ENCODE measurements around the gene SYTL2. TPM values are rescaled to one million over a fixed set of nuclear protein-coding genes. Genes with fewer than 3 reads are reported as not detected.

SYTL2 gene
- total RNA-seq, 1 donor from 2014 or later: 65.8 TPM

DNA sequence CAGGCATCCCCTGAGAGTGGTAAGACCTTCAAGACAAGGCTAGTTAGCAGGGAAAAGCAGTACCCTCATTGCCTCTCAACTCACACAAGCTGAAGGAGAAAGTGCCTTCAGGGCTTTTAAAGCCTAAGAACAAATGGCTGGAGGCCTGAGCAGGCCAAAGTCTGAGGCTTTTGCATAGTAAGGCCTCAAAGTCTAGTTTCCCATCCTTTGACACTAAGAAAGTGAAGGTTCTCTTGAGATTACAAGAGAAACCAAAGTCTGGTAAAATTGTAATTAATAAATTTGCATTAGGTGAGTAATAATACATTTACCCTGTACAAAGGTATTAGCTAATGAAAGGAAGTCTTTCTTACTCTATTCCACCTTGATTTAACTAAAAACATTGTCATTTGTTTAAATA lies 78.0 kb downstream of the SYTL2 start:
- no peak for DNase-seq

DNA sequence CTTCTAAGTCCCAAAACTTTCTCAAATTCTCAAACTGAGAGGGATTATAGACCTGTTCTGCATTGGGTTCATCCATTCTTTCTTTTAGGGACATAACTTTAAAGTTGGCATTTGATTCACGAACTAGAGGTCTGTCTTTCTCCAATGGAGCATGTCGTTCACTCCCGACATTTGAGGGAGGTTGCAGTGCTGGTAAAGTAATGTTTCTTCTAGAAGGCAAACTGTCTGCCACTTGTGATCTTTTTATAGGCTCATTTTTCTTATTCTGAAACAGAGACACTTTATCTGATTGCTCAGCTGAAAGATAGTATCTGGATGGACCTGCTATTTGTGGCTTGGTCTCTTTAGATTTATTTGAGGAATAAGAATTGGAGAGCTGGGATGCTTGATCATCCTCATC lies 84.6 kb downstream of the SYTL2 start:
- no peak for DNase-seq

DNA sequence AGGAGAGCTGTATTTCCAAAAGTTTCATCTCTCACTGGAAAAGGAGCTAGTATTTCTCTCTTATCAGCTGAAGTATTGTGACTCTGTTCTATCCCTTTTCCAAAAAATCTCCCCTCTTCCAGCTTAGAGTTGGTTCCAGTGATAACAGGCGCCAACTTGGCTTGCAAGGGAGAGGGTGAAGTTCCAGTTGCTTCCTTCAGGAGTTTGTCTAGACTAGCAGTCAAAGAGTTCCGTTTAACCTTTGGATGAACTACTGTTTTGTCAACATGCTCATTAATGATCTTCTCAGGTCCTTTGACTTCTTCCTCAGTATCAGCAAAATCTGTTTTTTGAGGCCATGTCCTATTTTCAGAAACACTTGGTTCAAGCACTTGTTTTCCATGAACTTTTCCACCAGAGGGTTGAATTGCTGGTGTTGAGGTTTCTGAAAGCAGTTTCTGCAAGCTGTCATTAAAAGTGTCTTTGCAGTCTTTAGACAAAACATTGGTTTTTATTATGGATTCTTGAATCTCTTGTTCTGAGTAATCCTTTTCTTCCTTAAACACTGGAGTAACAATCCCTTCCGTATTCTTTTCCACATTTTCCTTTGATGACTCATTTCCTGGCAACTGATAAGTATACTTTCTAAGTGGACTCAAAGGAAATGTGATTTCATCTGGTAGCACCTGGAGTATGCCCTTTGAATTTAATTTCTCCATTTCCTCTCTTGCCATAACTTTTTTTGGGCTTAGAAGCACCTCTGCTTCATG lies 85.3 kb downstream of the SYTL2 start:
- DNase-seq: no peak

DNA sequence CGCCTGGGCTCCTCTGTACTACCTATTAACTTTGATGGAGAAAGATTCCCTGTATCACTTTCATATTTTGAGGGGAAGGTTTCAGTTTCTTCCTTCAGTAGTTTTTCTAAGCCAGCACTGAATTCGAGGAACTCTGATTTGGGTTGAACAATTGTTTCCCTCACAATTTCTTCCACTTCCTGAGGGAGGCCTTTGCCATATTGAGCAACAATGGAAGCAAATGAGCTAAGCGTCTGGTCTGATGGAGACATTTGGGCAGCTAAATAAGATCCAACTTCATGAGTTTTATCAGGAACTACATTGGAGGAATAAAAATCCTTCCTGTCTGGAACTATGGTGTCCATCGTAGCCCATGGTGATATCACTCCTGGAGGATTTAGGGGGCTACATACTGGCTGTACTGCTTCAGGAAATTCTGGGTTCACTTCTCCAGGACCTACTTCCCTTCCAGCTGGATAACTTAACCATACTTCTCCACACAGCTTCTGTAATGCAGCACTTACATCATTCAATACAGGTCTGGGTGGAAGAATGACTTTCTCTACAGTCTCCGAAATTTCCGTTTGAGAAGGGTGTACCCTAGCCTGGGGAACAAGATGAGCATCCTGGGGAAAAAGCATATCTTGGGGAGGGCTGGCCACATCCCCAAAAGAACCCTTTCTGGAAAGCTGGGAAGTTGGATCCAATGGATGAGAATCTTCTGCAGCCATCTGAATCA lies 86.0 kb downstream of the SYTL2 start:
- DNase-seq: no peak

DNA sequence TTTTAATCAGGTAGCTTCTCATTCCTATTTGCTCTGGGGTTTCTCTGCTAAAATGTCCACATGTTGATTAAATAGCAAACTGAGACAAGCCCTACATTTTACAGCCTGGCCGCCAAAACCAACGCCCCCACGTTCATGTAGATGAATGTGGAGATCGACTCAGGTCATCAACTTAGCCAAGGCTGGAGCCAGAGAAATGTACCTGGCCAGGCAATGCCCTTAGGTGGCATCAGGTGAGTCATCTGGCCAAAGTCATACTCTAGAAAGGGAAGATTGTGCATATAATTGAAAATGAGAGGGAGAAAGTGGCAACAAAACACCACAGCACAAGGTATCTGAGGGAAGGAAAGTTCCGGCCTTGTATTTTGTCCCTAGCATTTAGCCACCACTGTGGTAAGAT lies 87.9 kb downstream of the SYTL2 start:
- no peak for DNase-seq

DNA sequence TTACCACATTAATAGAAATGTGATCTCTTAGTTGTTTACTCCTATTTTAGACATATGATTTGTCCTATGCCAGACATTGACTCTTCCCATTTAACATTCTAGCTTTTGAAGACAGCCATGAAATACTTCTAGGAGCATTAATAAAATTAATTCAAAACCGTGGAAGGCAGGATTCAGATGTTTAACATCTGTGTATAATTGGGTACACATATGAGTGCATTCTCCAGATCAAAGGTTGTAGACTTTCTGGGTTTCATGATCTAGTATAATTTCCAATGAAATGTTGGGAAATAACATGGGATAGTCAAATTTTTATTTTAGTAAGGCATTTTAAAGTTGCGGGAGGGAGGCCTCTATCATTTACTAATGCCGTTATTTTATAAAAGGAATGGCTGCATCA lies 89.8 kb downstream of the SYTL2 start:
- DNase-seq: no peak

DNA sequence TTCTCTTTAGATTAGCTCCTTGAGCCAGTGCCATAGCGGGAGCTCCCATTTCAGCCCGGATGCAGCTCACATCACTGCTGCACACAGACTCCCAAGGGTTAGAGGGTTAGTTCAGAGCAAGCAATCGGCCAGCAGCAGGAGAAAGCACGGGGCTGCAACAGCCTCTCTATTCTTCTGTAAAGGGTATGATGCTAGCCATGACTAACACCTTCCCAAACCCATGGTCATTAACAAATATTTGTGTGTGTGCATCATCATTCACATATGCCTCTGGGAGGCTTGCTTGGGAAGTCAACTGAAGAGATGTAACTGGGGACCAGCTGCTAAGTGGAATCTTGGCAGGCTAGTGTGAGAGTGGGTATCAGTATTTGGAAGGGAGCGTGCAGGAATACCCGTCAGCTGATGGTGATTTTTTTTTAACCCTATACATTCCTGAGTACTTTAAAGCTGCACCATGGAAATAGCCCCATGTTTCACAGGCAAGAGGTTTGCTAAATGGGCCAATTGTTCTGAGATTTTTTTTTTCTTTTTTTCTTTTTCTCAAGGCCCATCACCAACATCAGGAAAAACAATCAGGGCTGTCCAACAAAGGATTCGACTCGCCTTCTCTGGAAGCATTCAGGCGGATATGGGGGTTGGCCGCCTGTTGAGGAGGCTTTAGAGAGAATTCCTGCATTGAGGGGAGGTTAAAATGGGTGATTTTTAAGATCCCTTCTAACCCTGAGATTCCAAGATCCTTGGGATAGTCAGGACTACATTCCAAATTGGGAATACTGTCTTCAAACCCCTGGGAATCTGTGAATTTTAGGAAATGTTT lies 91.7 kb downstream of the SYTL2 start:
- peak; percentile 95 for DNase-seq

DNA sequence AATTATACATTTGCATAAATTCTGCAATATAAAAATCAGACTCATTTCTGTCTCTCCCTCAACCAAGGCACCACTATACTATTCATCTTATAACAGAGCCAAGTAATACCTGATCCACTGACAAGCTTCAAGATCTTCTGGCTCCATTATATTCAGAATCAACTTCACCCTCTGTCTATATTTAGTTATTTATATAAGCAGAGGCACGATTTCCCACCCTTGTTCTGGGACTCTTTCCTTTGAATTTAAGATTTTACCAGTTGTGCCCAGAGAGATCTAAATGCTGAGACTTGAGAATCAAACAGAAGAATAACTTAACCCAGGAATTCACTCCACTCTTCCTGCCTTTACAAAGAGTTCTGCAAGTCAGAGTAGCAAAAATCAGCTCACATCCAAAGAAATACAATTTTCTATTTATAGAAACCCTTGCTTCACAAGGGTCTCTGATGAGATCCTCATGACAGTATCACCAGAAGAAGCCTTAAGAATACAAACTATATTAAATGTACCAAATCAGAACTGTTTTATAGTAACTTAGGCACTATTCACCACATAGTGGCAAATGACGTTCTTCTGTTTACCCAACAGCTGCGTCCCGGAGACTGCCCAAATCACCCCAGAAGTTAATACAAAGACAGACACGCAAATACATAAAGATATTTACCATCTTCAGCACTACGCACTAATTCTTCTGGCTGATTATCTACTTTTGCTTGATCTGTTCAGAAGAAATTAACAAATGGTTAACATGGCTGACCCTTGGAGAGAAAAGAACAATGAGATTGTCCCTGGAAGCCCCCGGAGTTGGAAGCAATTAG lies 92.6 kb downstream of the SYTL2 start:
- no peak for DNase-seq

DNA sequence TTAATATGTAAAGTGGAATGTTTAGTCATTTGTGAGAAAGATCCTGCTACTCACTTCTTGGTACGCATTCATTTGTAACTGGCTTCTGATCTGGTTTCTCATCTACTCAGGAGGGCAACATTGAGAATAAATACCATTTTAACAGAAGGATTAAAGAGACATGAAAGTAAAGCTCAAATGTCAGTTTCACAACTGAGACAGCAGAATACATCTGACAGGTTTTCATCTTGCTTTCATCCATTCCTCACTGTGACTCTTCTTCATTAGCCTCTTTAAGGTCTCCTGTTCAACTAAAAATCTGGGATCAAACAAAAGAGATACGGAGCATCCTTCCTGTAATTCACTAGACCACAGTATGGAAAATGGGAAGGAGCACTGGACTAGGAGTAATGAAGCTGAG lies 93.5 kb downstream of the SYTL2 start:
- DNase-seq: no peak

DNA sequence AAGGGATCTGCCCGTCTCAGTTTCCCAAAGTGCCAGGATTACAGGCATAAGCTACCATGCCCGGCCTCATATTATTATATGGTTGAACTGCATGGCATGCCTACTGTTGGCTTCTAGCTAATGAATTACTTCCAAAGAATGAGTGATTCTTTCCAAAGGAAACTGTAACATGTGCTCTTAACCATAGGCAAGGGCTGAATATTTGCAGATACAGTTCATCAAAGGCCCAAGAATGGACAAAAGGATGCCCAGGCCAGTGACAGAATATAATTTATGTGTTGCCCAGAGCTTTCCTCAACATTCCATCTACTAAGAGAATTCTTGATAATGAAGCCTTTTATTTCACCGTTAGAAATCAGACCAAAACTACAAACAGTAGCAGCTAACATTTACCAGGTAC lies 98.0 kb downstream of the SYTL2 start:
- DNase-seq: no peak

DNA sequence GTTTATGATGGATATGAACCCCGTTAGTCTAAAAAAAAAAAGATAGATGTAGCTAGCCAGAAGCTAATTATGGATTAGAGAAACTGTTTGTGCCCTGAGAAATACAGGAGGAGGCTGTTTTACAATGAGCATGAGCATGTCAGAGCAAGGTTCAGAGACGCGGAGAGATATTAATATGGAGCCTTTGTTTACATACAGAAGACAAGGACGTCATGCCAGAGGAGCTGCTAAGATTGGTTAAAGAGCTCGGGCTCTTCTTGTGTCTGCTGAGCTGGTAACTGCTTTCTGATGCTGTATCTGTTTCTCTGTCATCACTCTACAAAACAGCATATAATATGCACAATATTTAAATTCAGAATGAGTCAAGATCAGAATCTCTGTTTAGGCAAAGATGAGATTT lies 100.0 kb downstream of the SYTL2 start:
- no peak for DNase-seq

DNA sequence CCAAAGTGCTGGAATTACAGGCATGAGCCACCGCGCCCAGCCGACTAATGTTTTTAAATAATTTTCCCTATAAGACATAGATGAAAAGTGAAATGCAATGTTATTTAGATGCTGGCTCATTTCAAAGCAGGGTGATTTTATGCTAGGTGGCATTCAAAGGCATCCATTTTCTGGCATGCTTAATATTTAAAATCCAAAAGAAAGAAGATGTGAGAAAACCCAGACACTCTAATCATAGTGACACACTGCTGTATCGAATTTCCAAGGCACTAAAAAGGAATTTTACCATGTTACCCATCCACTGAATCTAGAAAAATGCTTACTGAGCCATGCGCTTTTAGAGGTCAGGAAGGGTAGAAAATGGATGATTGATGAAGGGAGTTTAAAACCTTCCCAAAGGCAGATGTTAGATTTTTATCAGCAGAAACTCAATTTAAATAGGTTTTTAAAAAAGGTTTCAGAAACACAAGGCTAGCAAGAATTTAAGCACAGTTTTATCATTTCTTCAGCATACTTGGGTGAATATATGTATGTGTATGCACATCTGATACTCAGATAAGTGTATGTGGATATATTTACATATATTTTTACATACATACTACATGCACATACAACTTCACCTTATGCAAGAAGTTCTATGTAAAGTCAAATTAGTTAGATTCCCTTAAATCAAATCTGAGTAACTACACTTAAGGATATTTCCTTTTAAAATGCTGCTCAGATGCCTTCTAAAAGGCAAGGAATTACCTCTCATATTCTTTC lies 100.8 kb downstream of the SYTL2 start:
- DNase-seq: no peak

DNA sequence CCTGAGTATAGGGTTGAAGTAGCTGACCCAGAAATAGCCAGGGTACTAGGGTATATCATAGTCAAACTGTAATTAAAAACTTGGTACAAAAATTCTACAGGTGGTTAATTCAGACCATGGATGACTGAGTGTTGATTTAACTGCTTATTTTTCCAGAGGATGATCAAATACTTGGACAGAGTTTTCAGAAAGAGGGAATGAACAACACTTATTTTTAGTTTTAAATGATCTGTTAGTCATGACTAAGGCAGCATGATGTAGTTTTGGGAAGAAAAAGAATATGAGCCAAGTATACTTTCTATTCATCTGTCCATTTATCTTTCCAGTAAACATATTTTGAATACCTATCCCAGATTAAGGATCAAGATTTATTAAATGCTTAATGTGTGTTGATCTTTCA lies 105.1 kb downstream of the SYTL2 start:
- no peak for DNase-seq

DNA sequence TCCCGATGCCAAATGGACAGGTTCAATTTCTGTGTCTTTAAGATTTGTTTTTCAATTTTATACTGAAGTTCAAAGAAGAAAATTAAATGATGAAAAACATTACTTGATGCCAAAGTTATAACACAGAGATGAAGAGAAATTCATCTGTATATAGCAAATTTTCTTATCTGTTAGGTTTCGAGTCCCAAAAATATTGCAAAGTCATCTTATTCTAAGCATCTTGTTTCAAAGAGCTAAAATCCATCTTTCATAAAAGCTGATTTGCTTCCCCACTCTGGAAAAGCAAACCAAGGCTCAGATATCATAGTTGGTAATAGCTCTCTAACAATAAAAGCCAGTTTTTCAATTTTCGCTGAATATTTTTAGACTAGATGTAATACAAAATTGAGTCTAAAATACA lies 106.0 kb downstream of the SYTL2 start:
- DNase-seq: no peak

DNA sequence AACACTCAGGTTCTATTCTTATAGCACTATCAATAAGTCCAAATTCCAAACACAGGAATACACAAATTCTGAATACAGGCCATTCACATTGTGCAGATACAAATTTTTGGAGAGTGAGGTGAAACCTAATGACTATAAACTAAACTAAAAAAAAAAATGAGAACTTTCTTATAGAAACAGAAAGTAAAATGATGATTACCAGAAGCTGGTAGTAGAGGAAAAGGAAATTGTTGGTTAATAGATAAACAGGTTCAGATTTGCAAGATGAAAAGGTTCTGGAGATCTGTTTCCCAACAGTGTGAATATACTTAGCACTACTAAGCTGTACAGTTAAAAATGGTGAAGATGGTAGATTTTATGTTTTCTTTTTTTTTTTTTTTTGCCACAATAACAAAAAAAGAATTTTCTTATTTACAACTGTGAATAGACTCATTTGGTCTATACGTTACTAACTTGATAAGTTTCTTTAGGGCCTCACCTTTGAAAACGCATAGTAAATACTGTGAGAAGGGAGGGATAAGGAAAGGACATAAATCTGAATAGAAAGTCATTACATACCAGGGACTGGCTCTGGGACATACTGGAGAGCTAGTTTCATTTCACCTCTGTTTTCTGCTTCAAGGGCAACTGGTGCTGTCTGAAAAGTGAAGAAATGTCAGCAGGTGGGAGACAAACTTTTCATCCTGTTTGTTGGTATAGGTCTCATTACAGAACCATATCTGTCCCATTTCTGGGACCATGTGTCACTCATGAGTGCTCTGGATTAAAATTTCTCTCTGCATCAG lies 110.8 kb downstream of the SYTL2 start:
- DNase-seq: no peak

DNA sequence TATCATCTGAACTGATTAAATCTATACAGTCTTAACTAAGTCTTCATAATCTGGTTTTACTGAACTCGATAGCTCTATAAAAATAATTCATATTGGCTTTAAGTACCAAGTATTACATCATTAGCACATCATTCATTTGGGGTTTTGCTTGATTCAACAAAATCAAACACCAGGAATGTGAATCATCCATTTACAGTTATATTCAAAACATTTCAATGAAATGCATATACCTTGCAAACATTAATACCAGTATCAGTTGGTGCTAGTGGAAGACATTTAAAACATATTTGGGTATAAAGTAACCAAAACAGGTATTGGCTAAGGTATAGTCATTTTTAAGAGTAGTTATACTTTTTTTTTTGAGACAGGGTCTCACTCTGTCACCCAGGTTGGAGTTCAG lies 112.7 kb downstream of the SYTL2 start:
- no peak for DNase-seq

DNA sequence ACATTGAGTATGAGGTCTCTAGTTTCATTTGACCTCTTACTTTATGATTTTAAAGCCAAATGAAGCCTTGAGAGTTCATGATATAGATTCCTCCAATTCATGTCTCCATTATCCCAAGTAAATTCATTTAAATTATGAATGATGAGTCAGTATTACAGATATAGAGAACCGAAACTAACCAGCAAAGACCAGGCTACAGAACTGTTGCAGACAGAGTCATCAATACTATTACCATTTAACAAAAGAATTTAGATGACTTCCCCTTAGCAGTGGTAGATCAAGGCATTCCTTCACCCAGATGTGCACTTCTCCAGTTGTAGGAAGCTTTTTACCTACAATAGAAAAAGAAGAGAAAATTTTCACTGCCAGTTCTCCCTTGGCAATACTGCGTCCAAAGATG lies 113.2 kb downstream of the SYTL2 start:
- DNase-seq: no peak

DNA sequence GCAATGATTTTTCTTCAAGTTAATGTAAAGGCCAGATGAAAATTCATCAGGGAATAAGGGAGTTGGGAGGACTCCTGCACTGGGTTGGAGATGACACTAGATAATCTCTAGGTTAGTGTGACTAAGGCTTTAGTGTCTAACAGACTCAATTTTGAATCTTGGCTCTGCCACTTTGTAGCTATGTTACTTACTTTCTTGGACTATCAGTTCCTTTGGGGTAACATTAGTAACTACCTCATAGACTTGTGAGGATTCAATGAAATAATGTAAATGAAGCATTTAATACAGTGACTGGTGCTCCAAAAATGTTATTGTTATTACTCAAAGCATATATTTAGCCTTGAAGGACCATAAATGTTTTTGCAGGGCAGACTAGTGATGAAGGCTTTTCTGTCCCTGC lies 115.4 kb downstream of the SYTL2 start:
- no peak for DNase-seq

DNA sequence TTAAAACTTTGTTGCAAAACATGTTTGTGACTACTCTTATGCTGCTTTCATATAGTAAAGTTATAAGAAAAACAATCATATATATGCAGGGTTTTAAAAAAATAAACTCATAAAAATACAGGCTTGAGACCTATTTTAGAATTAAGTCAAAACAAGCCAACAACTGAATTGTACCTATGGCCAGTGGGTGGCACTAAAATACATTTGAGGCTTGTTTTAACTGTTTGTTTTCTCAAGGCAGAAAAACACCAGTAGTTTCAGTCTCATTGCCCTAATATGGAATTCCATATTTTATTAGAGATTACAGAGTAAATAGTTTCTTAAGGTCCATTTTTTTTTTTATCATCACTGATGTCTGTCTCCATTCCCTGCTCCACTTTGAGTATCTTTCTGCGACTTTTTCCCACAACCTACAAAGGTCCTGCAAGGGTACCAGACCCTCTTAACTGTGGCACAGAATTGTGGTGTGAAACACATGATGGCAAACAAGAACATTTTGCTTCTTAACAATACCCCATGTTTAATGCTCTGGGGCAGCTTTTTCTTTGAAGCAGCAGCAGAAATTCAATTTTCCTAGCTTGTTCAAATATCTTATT lies 116.5 kb downstream of the SYTL2 start:
- DNase-seq: peak; percentile 58

DNA sequence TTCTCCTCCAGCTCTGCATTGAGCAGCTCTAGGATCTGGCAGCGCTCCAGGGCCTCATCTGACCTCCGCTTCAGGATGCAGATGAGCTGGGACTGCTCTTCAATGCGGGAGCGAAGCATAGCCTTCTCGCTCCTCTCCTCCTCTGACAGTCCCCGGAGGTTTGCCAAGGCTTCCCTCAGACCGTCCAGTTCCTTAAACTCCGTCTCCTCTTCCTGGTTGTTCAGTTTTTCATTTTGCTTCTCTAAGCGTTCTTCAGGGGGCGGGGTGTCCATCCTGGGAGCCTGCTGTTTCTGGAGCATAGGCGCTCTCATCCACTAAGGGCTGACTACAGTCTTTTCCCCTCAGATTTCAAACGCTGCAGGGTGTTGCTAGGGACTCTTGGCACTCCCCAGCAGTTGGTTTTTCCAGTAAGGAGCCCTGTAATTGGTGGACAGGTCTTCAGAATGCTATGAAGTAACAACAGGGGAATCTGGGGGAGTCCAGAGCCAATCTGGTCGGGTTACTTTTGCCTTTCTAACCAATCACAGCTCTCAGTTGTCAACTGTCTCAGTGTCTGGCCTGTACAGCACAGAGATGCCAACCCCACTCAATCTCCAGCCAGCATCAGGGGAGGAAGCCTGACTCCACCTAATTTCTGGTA lies 125.0 kb downstream of the SYTL2 start, which contains the start of gene CCDC89:
Gene CCDC89, minus strand, starts transcription at position 376 of the 640 bp plus-strand sequence. Its CDS starts 65 bp downstream, at position 311.
- DNase-seq: peak; percentile 97

All from tongue (tissue), 2 donors.